ENCODE results near the gene FSD2.

Gene FSD2

GRCh38 chr15:82764740-82765139, 41.1 kb downstream of the FSD2 start:
- Histone ChIP-seq H3K36me3 (ENCODE audit: low read depth) (peaks cover 17% of the 10 kb centered on the region; the same call in 1 of the 2 replicates), H3K27me3 (ENCODE audit: insufficient read depth, poor library complexity, severe bottlenecking) (no peaks in the 10 kb centered on the region), H3K4me1 (ENCODE audit: insufficient read depth, poor library complexity, severe bottlenecking) (no peaks in the 10 kb centered on the region), H3K27ac (ENCODE audit: poor library complexity, severe bottlenecking) (no peak overlapping the region), H3K9me3 (ENCODE audit: severe bottlenecking) (no peaks in the 10 kb centered on the region), H3K4me3 (ENCODE audit: severe bottlenecking) (no peak overlapping the region)
- TF ChIP-seq CTCF (IDR thresholded peaks at IDR 0.05; ENCODE audit: poor library complexity, severe bottlenecking): no peak
- no peak for ATAC-seq (ENCODE audit: low read depth)
- DNase-seq (ENCODE audit: low spot score): no peak

- no peak for TF ChIP-seq CTCF (IDR thresholded peaks at IDR 0.05; ENCODE audit: poor library complexity, severe bottlenecking)
- no peak for DNase-seq (ENCODE audit: low spot score)
These were observed 41.8 kb downstream of the FSD2 start for GRCh38 chr15:82764117-82764490.

GRCh38 chr15:82763361-82764116, 42.3 kb downstream of the FSD2 start:
- no peak for DNase-seq (ENCODE audit: low spot score)

More at GRCh38 chr15:82764117-82764490, 41.8 kb downstream of the FSD2 start:
- Histone ChIP-seq H3K27me3 (ENCODE audit: insufficient read depth, poor library complexity, severe bottlenecking) (no peaks in the 10 kb centered on the region), H3K36me3 (ENCODE audit: low read depth) (peaks cover 20% of the 10 kb centered on the region), H3K4me1 (ENCODE audit: insufficient read depth, poor library complexity, severe bottlenecking) (no peaks in the 10 kb centered on the region), H3K9me3 (ENCODE audit: severe bottlenecking) (no peaks in the 10 kb centered on the region), H3K4me3 (ENCODE audit: severe bottlenecking) (no peak overlapping the region), H3K27ac (ENCODE audit: poor library complexity, severe bottlenecking) (no peak overlapping the region)
- no peak for ATAC-seq (ENCODE audit: low read depth)

GRCh38 chr15:82751308-82751707, 54.6 kb downstream of the FSD2 start:
- Histone ChIP-seq H3K4me1 (ENCODE audit: insufficient read depth, poor library complexity, severe bottlenecking) (peaks cover 11% of the 10 kb centered on the region), H3K9me3 (ENCODE audit: severe bottlenecking) (no peaks in the 10 kb centered on the region), H3K4me3 (ENCODE audit: severe bottlenecking) (peak overlapping the region; percentile 56), H3K27ac (ENCODE audit: poor library complexity, severe bottlenecking) (peak overlapping the region; percentile 60), H3K27me3 (ENCODE audit: insufficient read depth, poor library complexity, severe bottlenecking) (no peaks in the 10 kb centered on the region), H3K36me3 (ENCODE audit: low read depth) (peaks cover 51% of the 10 kb centered on the region)
- TF ChIP-seq CTCF (IDR thresholded peaks at IDR 0.05; ENCODE audit: poor library complexity, severe bottlenecking): no peak
- ATAC-seq (ENCODE audit: low read depth) (no peak), DNase-seq (ENCODE audit: low spot score) (no peak)

More at GRCh38 chr15:82763361-82764116, 42.3 kb downstream of the FSD2 start:
- Histone ChIP-seq H3K9me3 (ENCODE audit: severe bottlenecking) (no peaks in the 10 kb centered on the region), H3K4me1 (ENCODE audit: insufficient read depth, poor library complexity, severe bottlenecking) (no peaks in the 10 kb centered on the region), H3K4me3 (ENCODE audit: severe bottlenecking) (no peak overlapping the region), H3K27ac (ENCODE audit: poor library complexity, severe bottlenecking) (no peak overlapping the region), H3K27me3 (ENCODE audit: insufficient read depth, poor library complexity, severe bottlenecking) (no peaks in the 10 kb centered on the region), H3K36me3 (ENCODE audit: low read depth) (peaks cover 26% of the 10 kb centered on the region)
- no peak for TF ChIP-seq CTCF (IDR thresholded peaks at IDR 0.05; ENCODE audit: poor library complexity, severe bottlenecking)
- ATAC-seq (ENCODE audit: low read depth): peak; percentile 47; the same call in 2 of the 3 replicates

GRCh38 chr15:82750831-82751180, 55.1 kb downstream of the FSD2 start:
- Histone ChIP-seq H3K4me1 (ENCODE audit: insufficient read depth, poor library complexity, severe bottlenecking) (peaks cover 11% of the 10 kb centered on the region), H3K4me3 (ENCODE audit: severe bottlenecking) (peak overlapping the region; percentile 56), H3K27me3 (ENCODE audit: insufficient read depth, poor library complexity, severe bottlenecking) (no peaks in the 10 kb centered on the region), H3K36me3 (ENCODE audit: low read depth) (peaks cover 46% of the 10 kb centered on the region), H3K27ac (ENCODE audit: poor library complexity, severe bottlenecking) (peak overlapping the region; percentile 60), H3K9me3 (ENCODE audit: severe bottlenecking) (no peaks in the 10 kb centered on the region)
- DNase-seq (ENCODE audit: low spot score): no peak
- peak; percentile 31 for TF ChIP-seq CTCF (IDR thresholded peaks at IDR 0.05; ENCODE audit: poor library complexity, severe bottlenecking)
- ATAC-seq (ENCODE audit: low read depth): peak; percentile 24

Measured in RWPE2 (cell line).